ENCODE results near the gene FEZ2. TPM values are rescaled to one million over a fixed set of nuclear protein-coding genes. Genes with fewer than 3 reads are reported as not detected.

Gene FEZ2
- total and polyA plus RNA-seq, 12 donors, result 13.9 to 103 (median 63.5) TPM

DNA sequence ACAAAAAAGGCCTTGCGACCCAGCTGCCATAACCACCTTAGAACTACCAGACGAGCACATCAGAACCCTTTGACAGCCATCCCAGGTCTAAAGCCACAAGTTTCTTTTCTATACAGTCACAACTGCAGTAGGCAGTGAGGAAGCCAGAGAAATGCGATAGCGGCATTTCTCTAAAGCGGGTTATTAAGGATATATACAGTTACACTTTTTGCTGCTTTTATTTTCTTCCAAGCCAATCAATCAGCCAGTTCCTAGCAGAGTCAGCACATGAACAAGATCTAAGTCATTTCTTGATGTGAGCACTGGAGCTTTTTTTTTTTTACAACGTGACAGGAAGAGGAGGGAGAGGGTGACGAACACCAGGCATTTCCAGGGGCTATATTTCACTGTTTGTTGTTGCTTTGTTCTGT is 48.8 kb downstream of the FEZ2 start:
- Histone ChIP-seq H3K27ac (peak overlapping the region in 1 of 5 donors; percentile 37), H3K4me1 (replicated peaks in 1 of 2) (peaks cover 0 to 4% of the 10 kb centered on the region in 2 donors), H3K27me3 (no peaks in the 10 kb centered on the region), H3K36me3 (replicated peaks in 1 of 2) (peaks cover 0 to 65% of the 10 kb centered on the region in 2 donors), H3K4me3 (no peak overlapping the region), H3K9me3 (replicated peaks in 1 of 3) (no peaks in the 10 kb centered on the region)
- TF ChIP-seq, protein P1, sequence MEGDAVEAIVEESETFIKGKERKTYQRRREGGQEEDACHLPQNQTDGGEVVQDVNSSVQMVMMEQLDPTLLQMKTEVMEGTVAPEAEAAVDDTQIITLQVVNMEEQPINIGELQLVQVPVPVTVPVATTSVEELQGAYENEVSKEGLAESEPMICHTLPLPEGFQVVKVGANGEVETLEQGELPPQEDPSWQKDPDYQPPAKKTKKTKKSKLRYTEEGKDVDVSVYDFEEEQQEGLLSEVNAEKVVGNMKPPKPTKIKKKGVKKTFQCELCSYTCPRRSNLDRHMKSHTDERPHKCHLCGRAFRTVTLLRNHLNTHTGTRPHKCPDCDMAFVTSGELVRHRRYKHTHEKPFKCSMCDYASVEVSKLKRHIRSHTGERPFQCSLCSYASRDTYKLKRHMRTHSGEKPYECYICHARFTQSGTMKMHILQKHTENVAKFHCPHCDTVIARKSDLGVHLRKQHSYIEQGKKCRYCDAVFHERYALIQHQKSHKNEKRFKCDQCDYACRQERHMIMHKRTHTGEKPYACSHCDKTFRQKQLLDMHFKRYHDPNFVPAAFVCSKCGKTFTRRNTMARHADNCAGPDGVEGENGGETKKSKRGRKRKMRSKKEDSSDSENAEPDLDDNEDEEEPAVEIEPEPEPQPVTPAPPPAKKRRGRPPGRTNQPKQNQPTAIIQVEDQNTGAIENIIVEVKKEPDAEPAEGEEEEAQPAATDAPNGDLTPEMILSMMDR (IDR thresholded peaks at IDR 0.05), result no peak
- TF ChIP-seq POLR2A (IDR thresholded peaks at IDR 0.05), result no peak
- no peak for DNase-seq
- intact Hi-C loops (cut with DNase I), result no loop called here
- WGBS, 4 donors, result 73 to 84% (median 79%) methylated on average over 7 of the region's 7 CpGs

DNA sequence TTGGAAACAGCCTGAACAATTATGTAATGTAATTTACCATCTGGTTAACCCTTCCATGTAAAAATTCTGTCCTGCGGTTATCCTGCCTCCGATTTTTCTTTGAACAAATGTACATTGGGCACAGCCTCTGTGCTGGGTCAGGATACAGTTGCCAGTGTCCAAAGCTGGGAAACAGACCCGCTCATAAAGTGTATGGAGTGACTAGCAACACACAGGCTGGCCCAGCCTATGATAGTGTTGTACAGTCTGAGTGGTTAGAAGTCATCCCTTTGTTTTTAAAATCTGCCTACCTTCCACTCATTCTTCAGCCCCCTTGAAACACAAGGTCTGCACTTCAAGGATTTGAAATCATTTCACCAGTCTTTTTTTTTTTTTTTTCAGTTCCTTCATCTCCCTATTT is 50.1 kb downstream of the FEZ2 start:
- Histone ChIP-seq H3K36me3 (replicated peaks in 1 of 2) (peaks cover 0 to 68% of the 10 kb centered on the region in 2 donors), H3K9me3 (replicated peaks in 1 of 3) (no peaks in the 10 kb centered on the region), H3K27me3 (no peaks in the 10 kb centered on the region), H3K27ac (no peak overlapping the region), H3K4me1 (replicated peaks in 1 of 2) (peaks cover 0 to 4% of the 10 kb centered on the region in 2 donors), H3K4me3 (no peak overlapping the region)
- TF ChIP-seq, protein P1 (IDR thresholded peaks at IDR 0.05), result no peak
- no peak for TF ChIP-seq POLR2A (IDR thresholded peaks at IDR 0.05)
- DNase-seq, result no peak
- intact Hi-C loops (cut with DNase I), result no loop called here
- 89 to 97% (median 95%) methylated on average over 3 of the region's 3 CpGs for WGBS, 4 donors

DNA sequence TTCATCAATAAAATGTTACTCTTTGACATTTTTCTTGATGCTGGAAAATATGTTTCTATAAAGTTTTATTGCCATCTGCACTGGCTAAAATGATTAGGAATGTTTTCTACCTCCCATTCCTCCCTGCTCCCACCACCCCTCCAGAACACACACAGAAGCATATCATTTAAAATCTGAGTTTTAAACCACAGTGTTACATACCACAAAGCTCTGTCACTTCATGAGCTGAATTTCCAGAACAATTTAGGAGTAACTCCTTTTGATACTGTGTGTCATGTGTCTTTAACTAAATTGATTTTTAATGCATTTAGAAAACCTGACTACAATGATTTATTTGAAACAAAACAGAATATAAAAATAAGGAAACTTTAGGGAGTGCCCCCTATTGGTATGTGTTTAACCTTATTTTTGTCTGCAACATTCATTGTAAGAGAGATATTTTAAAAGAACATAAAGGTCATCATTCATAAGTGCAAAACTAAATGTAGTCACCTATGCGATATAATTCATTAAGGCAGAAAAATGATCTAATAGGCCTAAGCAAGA is 52.0 kb downstream of the FEZ2 start:
- no peaks in the 10 kb centered on the region for H3K9me3 ChIP-seq (replicated peaks in 1 of 3)
- WGBS, 4 donors, result 0 to 54% (median 20%) methylated on average over 1 of the region's 1 CpG
- H3K27me3 ChIP-seq, result no peaks in the 10 kb centered on the region
- DNase-seq, result no peak
- H3K27ac ChIP-seq, result no peak overlapping the region
- H3K4me1 ChIP-seq (replicated peaks in 1 of 2), result peaks cover 0 to 4% of the 10 kb centered on the region in 2 donors
- intact Hi-C loops (cut with DNase I), result no loop called here
- TF ChIP-seq, protein P1 (IDR thresholded peaks at IDR 0.05), result no peak
- no peak for TF ChIP-seq POLR2A (IDR thresholded peaks at IDR 0.05)
- H3K4me3 ChIP-seq, result no peak overlapping the region
- peaks cover 0 to 49% of the 10 kb centered on the region in 2 donors for H3K36me3 ChIP-seq (replicated peaks in 1 of 2)

DNA sequence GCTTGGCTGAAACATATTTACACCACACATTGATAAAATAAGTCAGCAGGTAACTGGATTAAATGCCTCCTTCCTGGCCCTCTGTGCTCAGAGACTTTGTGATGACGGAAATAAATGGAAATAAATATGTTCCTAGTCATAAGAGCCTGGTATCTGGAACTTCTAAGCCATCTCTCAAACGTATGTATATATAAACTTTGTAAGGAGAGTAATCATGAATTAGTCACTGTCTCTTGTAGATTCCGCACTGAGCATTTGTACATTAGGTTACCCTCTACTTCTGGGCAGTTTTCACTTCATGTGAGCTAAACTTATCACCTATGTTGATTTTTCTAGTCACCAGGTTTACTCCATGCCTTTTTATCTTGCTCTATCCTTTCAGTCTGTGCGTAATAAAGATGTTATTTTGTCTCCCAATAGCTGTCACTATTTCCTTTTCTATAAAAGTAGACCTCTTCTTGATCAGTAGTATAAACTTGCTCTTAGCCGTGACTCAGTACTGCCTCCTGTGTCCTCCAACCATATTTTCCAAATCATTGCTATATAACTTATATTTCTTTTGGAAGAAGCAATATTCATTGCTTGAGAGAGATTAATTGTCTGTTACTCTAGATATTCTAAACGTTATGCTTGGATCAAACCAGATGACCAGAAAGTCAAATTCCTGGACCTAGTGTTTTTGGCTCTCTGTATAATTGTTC is 53.2 kb downstream of the FEZ2 start:
- H3K4me3 ChIP-seq, result no peak overlapping the region
- H3K4me1 ChIP-seq (replicated peaks in 1 of 2), result no peaks in the 10 kb centered on the region
- H3K36me3 ChIP-seq (replicated peaks in 1 of 2), result peaks cover 0 to 37% of the 10 kb centered on the region in 2 donors
- no peaks in the 10 kb centered on the region for H3K27me3 ChIP-seq
- 88 to 93% (median 91%) methylated on average over 6 of the region's 6 CpGs for WGBS, 4 donors
- H3K9me3 ChIP-seq (replicated peaks in 1 of 3), result no peaks in the 10 kb centered on the region
- H3K27ac ChIP-seq, result no peak overlapping the region
- intact Hi-C loops (cut with DNase I), result no loop called here
- no peak for TF ChIP-seq POLR2A (IDR thresholded peaks at IDR 0.05)
- TF ChIP-seq, protein P1 (IDR thresholded peaks at IDR 0.05), result no peak
- DNase-seq, result no peak

Measured in adrenal gland (tissue), 12 donors.